ENCODE results near the gene LRRC7.

Gene LRRC7

GRCh38 chr1:69589799-69590198, 22.1 kb downstream of the LRRC7 start:
- DNase-seq (ENCODE audit: low spot score) = no peak

- DNase-seq (ENCODE audit: low spot score) = no peak
Observed at GRCh38 chr1:69592341-69592740, 24.6 kb downstream of the LRRC7 start.

- no peak for DNase-seq (ENCODE audit: low spot score)
Observed at GRCh38 chr1:69595486-69595885, 27.8 kb downstream of the LRRC7 start.

GRCh38 chr1:69611316-69611715, 43.6 kb downstream of the LRRC7 start:
- DNase-seq (ENCODE audit: low spot score) = no peak

- no peak for DNase-seq (ENCODE audit: low spot score)
Observed at GRCh38 chr1:69613414-69613813, 45.7 kb downstream of the LRRC7 start.

GRCh38 chr1:69638673-69639072, 71.0 kb downstream of the LRRC7 start:
- no peak for DNase-seq (ENCODE audit: low spot score)

GRCh38 chr1:69639159-69639558, 71.4 kb downstream of the LRRC7 start:
- DNase-seq (ENCODE audit: low spot score) = no peak

GRCh38 chr1:69643266-69643665, 75.5 kb downstream of the LRRC7 start:
- DNase-seq (ENCODE audit: low spot score) = no peak

- no peak for DNase-seq (ENCODE audit: low spot score)
Observed at GRCh38 chr1:69645477-69645876, 77.8 kb downstream of the LRRC7 start.

- DNase-seq (ENCODE audit: low spot score) = no peak
Observed at GRCh38 chr1:69648486-69648885, 80.8 kb downstream of the LRRC7 start.

GRCh38 chr1:69649383-69649990, 81.8 kb downstream of the LRRC7 start:
- DNase-seq (ENCODE audit: low spot score) = no peak

- no peak for DNase-seq (ENCODE audit: low spot score)
Observed at GRCh38 chr1:69650779-69651178, 83.1 kb downstream of the LRRC7 start.

- no peak for DNase-seq (ENCODE audit: low spot score)
Observed at GRCh38 chr1:69651656-69652055, 83.9 kb downstream of the LRRC7 start.

- DNase-seq (ENCODE audit: low spot score) = no peak
Observed at GRCh38 chr1:69657971-69658370, 90.2 kb downstream of the LRRC7 start.

GRCh38 chr1:69661686-69662085, 94.0 kb downstream of the LRRC7 start:
- DNase-seq (ENCODE audit: low spot score) = no peak

- DNase-seq (ENCODE audit: low spot score) = no peak
Observed at GRCh38 chr1:69662321-69662720, 94.6 kb downstream of the LRRC7 start.

GRCh38 chr1:69671363-69672010, 103.8 kb downstream of the LRRC7 start:
- DNase-seq (ENCODE audit: low spot score) = no peak

GRCh38 chr1:69673321-69673720, 105.6 kb downstream of the LRRC7 start:
- DNase-seq (ENCODE audit: low spot score) = no peak

- no peak for DNase-seq (ENCODE audit: low spot score)
Observed at GRCh38 chr1:69679965-69680364, 112.2 kb downstream of the LRRC7 start.

- no peak for DNase-seq (ENCODE audit: low spot score)
Observed at GRCh38 chr1:69686367-69686984, 118.8 kb downstream of the LRRC7 start.

- DNase-seq (ENCODE audit: low spot score) = no peak
Observed at GRCh38 chr1:69688193-69688592, 120.5 kb downstream of the LRRC7 start.

- no peak for DNase-seq (ENCODE audit: low spot score)
Observed at GRCh38 chr1:69691179-69691578, 123.5 kb downstream of the LRRC7 start.

GRCh38 chr1:69693921-69694675, 126.4 kb downstream of the LRRC7 start:
- DNase-seq (ENCODE audit: low spot score) = no peak

All from HuH-7 (cell line).